Bronchial epithelial cell (primary cell): Measurements from ENCODE around the gene SLC14A1. TPM values are rescaled to one million over a fixed set of nuclear protein-coding genes. Genes with fewer than 3 reads are reported as not detected.
A peak's percentile ranks its signal among the peaks of the same experiment; 100 is the strongest.

Source experiments
- DNase-seq: peaks from one replicate; pipeline ENCODE4 v3.0.0-alpha.2; 2010; ENCODE audit warnings: low read depth
- FAIRE-seq: peaks from 2 replicates; lab custom pipeline; 2011; peaks lifted over from hg19 to GRCh38; lab: Jason Lieb, UNC
- H3K27me3 ChIP-seq: 2 replicates; pipeline ENCODE4 v1.5.1; 2011; ENCODE audit warnings: low read length; ENCODE audit not compliant: control insufficient read depth, insufficient read depth
- H3K36me3 ChIP-seq: 2 replicates; pipeline ENCODE4 v1.5.1; 2011; ENCODE audit warnings: low read length; ENCODE audit not compliant: control insufficient read depth, insufficient read depth
- H3K4me3 ChIP-seq: 2 replicates; pipeline ENCODE4 v1.5.1; 2011; ENCODE audit warnings: mild to moderate bottlenecking, low read depth, low read length, control low read depth
- CTCF ChIP-seq: IDR thresholded peaks from 2 replicates; pipeline ENCODE4 v1.5.1; 2011; ENCODE audit warnings: mild to moderate bottlenecking, moderate library complexity, low read length, control low read depth, inconsistent platforms; ENCODE audit not compliant: insufficient read depth, severe bottlenecking
- total RNA-seq: library from RNA; depleted of rRNA; stranded (reverse); fragments of >200 nt; gene quantifications from 2 replicates; pipeline ENCODE4 v1.2.1, GENCODE V29; 2014

SLC14A1 gene
- total RNA-seq, 1 donor from 2014 or later = not detected

GRCh38 chr18:45774065-45774521 lies 50.1 kb downstream of the SLC14A1 start:
- no peak for FAIRE-seq
- Histone ChIP-seq H3K4me3 (no peak overlapping the region), H3K36me3 (no peaks in the 10 kb centered on the region), H3K27me3 (no peaks in the 10 kb centered on the region)
- TF ChIP-seq CTCF = no peak
- peak; percentile 90 for DNase-seq

GRCh38 chr18:45775241-45775676 lies 51.3 kb downstream of the SLC14A1 start:
- Histone ChIP-seq H3K27me3 (no peaks in the 10 kb centered on the region), H3K4me3 (peak overlapping the region; percentile 59), H3K36me3 (no peaks in the 10 kb centered on the region)
- FAIRE-seq = peak; percentile 13
- DNase-seq = peak; percentile 66
- TF ChIP-seq CTCF = no peak

GRCh38 chr18:45775743-45776142 lies 51.8 kb downstream of the SLC14A1 start:
- no peaks in the 10 kb centered on the region for H3K36me3 ChIP-seq
- FAIRE-seq (no peak), DNase-seq (no peak)
- H3K27me3 ChIP-seq = no peaks in the 10 kb centered on the region
- peak overlapping the region; percentile 59 for H3K4me3 ChIP-seq
- no peak for TF ChIP-seq CTCF

GRCh38 chr18:45777393-45777792 lies 53.4 kb downstream of the SLC14A1 start:
- no peak overlapping the region for H3K4me3 ChIP-seq

GRCh38 chr18:45780568-45780967 lies 56.6 kb downstream of the SLC14A1 start:
- Histone ChIP-seq H3K4me3 (no peak overlapping the region), H3K36me3 (no peaks in the 10 kb centered on the region), H3K27me3 (no peaks in the 10 kb centered on the region)
- TF ChIP-seq CTCF = no peak
- FAIRE-seq (no peak), DNase-seq (no peak)

More at GRCh38 chr18:45777393-45777792, 53.4 kb downstream of the SLC14A1 start:
- no peaks in the 10 kb centered on the region for H3K27me3 ChIP-seq
- DNase-seq = peak; percentile 80
- TF ChIP-seq CTCF = no peak
- H3K36me3 ChIP-seq = no peaks in the 10 kb centered on the region
- FAIRE-seq = no peak

- no peak for DNase-seq
- H3K27me3 ChIP-seq = no peaks in the 10 kb centered on the region
- FAIRE-seq = no peak
- TF ChIP-seq CTCF = no peak
- H3K36me3 ChIP-seq = no peaks in the 10 kb centered on the region
- H3K4me3 ChIP-seq = no peak overlapping the region
Observed at GRCh38 chr18:45782662-45783061, 58.7 kb downstream of the SLC14A1 start.
